MM.1S (cell line): ENCODE results near the gene PLCB1.

Experiments
- DNase-seq: peaks from one replicate; pipeline ENCODE4 v3.0.0-alpha.2; 2015
- H2AFZ ChIP-seq: fragments of 300-600 bp; sonication (generic); 2 replicates; pipeline ENCODE4 v1.6.0; 2016; ENCODE audit warnings: antibody characterized with exemption, low read length
- H3F3A ChIP-seq: fragments of 300-600 bp; sonication (generic); 2 replicates; pipeline ENCODE4 v1.6.1; 2016; ENCODE audit warnings: mild to moderate bottlenecking, antibody characterized with exemption, low read length, moderate library complexity, mixed read lengths; ENCODE audit not compliant: insufficient read depth
- H3K27ac ChIP-seq: fragments of 300-600 bp; sonication (generic); 2 replicates; pipeline ENCODE4 v1.5.1; 2016; ENCODE audit warnings: mild to moderate bottlenecking, low read length
- H3K27me3 ChIP-seq: fragments of 300-600 bp; sonication (generic); replicated peaks from 2 replicates; pipeline ENCODE4 v1.6.0; 2016; ENCODE audit warnings: low read length; ENCODE audit not compliant: insufficient read depth
- H3K36me3 ChIP-seq: fragments of 300-600 bp; sonication (generic); replicated peaks from 2 replicates; pipeline ENCODE4 v1.6.1; 2016; ENCODE audit warnings: mild to moderate bottlenecking, low read length, mixed read lengths; ENCODE audit not compliant: insufficient read depth
- H3K4me1 ChIP-seq: fragments of 300-600 bp; sonication (generic); 2 replicates; pipeline ENCODE4 v1.6.1; 2016; ENCODE audit warnings: low read length, mixed read lengths
- H3K4me2 ChIP-seq: fragments of 300-600 bp; sonication (generic); 2 replicates; pipeline ENCODE4 v1.6.0; 2016; ENCODE audit warnings: low read depth, low read length
- H3K4me3 ChIP-seq: fragments of 300-600 bp; sonication (generic); 2 replicates; pipeline ENCODE4 v1.5.1; 2016; ENCODE audit warnings: low read length, mixed read lengths
- H3K79me2 ChIP-seq: fragments of 300-600 bp; sonication (generic); 2 replicates; pipeline ENCODE4 v1.6.1; 2016; ENCODE audit warnings: mixed run types, low read length, mixed read lengths
- H3K9ac ChIP-seq: fragments of 300-600 bp; sonication (generic); 2 replicates; pipeline ENCODE4 v1.6.1; 2016; ENCODE audit warnings: low read length, mixed read lengths
- H3K9me2 ChIP-seq: fragments of 300-600 bp; sonication (generic); replicated peaks from 2 replicates; pipeline ENCODE4 v1.6.1; 2016; ENCODE audit warnings: mild to moderate bottlenecking, low read length, mixed read lengths; ENCODE audit not compliant: insufficient read depth
- H3K9me3 ChIP-seq: fragments of 300-600 bp; sonication (generic); replicated peaks from 2 replicates; pipeline ENCODE4 v1.6.1; 2016; ENCODE audit warnings: mild to moderate bottlenecking, low read length, mixed read lengths; ENCODE audit not compliant: insufficient read depth
- H4K20me1 ChIP-seq: fragments of 300-600 bp; sonication (generic); 2 replicates; pipeline ENCODE4 v1.6.1; 2016; ENCODE audit warnings: mild to moderate bottlenecking, low read length, moderate library complexity, mixed read lengths; ENCODE audit not compliant: insufficient read depth
- EZH2 ChIP-seq: fragments of 300-600 bp; sonication (generic); optimal IDR thresholded peaks from 2 replicates; pipeline ENCODE3; 2017; ENCODE audit warnings: low read depth, mild to moderate bottlenecking, antibody characterized with exemption, low read length, mixed read lengths
- EZH2phosphoT487 ChIP-seq: fragments of 300-600 bp; sonication (generic); IDR thresholded peaks from 2 replicates; pipeline ENCODE4 v1.6.1; 2018; ENCODE audit warnings: antibody characterized with exemption, low read length
- TF ChIP-seq, protein P1 (sequence below): fragments of 300-600 bp; sonication (generic); IDR thresholded peaks from 2 replicates; pipeline ENCODE4 v1.5.1; 2016; ENCODE audit warnings: antibody characterized with exemption, low read length, mixed read lengths

The PLCB1 gene

GRCh38 chr20:8303651-8304050 lies 171.6 kb downstream of the PLCB1 start:
- Histone ChIP-seq H3K9ac (no peak overlapping the region), H3K9me2 (no peaks in the 10 kb centered on the region), H3K4me2 (no peak overlapping the region), H3K27ac (no peak overlapping the region), H4K20me1 (no peaks in the 10 kb centered on the region), H3K4me1 (peaks cover 6% of the 10 kb centered on the region; the same call in 1 of the 2 replicates), H3K36me3 (no peaks in the 10 kb centered on the region), H3K4me3 (no peak overlapping the region), H3K27me3 (no peaks in the 10 kb centered on the region), H3F3A (no peaks in the 10 kb centered on the region), H2AFZ (no peak overlapping the region), H3K79me2 (no peaks in the 10 kb centered on the region), H3K9me3 (no peaks in the 10 kb centered on the region)
- TF ChIP-seq EZH2 (no peak), EZH2phosphoT487 (no peak)
- TF ChIP-seq, protein P1, sequence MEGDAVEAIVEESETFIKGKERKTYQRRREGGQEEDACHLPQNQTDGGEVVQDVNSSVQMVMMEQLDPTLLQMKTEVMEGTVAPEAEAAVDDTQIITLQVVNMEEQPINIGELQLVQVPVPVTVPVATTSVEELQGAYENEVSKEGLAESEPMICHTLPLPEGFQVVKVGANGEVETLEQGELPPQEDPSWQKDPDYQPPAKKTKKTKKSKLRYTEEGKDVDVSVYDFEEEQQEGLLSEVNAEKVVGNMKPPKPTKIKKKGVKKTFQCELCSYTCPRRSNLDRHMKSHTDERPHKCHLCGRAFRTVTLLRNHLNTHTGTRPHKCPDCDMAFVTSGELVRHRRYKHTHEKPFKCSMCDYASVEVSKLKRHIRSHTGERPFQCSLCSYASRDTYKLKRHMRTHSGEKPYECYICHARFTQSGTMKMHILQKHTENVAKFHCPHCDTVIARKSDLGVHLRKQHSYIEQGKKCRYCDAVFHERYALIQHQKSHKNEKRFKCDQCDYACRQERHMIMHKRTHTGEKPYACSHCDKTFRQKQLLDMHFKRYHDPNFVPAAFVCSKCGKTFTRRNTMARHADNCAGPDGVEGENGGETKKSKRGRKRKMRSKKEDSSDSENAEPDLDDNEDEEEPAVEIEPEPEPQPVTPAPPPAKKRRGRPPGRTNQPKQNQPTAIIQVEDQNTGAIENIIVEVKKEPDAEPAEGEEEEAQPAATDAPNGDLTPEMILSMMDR: no peak
- DNase-seq: no peak

DNA sequence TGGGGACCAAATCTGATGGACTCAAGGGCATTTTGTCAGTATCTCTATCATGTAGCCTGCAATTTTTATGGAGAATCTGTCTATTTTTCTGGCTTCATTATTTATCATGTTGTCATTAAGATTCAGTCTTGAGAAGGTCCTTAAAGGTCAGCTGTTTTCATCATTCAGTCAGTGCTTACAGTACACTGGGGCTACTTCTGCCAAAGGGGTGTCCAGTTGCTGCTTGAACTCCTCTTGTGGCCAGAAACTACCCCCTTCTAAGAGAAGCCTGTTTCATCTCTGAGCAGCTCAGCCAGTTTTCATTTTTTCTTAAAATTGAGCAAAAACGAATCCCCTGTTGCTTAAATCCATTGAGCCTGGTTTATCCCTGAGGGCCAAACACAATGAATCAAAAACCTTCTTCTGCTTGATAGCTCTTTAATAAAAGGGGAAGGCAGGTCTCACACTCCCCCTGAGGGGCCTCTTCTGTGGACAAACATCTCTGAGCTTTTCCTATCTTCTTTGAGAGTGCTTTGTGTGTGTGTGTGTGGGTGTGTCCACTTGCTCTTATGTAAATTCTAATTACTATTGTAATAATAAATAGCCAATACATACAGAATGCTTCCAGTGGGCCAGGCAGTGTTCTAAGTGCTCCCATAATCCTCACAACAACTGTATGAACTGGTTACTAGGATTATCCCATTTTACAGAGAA lies 172.2 kb downstream of the PLCB1 start:
- TF ChIP-seq, protein P1: no peak
- TF ChIP-seq EZH2: no peak
- TF ChIP-seq EZH2phosphoT487: no peak
- no peak overlapping the region for H3K4me2 ChIP-seq

GRCh38 chr20:8305449-8305978 lies 173.4 kb downstream of the PLCB1 start:
- Histone ChIP-seq H3K4me1 (peaks cover 11% of the 10 kb centered on the region), H3K36me3 (no peaks in the 10 kb centered on the region), H3K4me3 (no peak overlapping the region), H2AFZ (no peak overlapping the region), H3K9me3 (no peaks in the 10 kb centered on the region), H3K27me3 (no peaks in the 10 kb centered on the region), H3F3A (no peaks in the 10 kb centered on the region), H3K9ac (no peak overlapping the region), H3K79me2 (no peaks in the 10 kb centered on the region), H4K20me1 (no peaks in the 10 kb centered on the region), H3K4me2 (peak overlapping the region; percentile 34; the same call in 1 of the 2 replicates), H3K9me2 (no peaks in the 10 kb centered on the region), H3K27ac (no peak overlapping the region)
- DNase-seq: peak; percentile 92
- no peak for TF ChIP-seq EZH2
- TF ChIP-seq, protein P1: peak; percentile 88
- no peak for TF ChIP-seq EZH2phosphoT487

More for the DNA sequence above, 172.2 kb downstream of the PLCB1 start:
- Histone ChIP-seq H3K9me2 (no peaks in the 10 kb centered on the region), H4K20me1 (no peaks in the 10 kb centered on the region), H3K79me2 (no peaks in the 10 kb centered on the region), H3K27me3 (no peaks in the 10 kb centered on the region), H3K9me3 (no peaks in the 10 kb centered on the region), H3F3A (no peaks in the 10 kb centered on the region), H3K27ac (no peak overlapping the region), H3K4me3 (no peak overlapping the region), H3K36me3 (no peaks in the 10 kb centered on the region), H3K9ac (no peak overlapping the region), H2AFZ (no peak overlapping the region), H3K4me1 (peaks cover 6% of the 10 kb centered on the region; the same call in 1 of the 2 replicates)
- no peak for DNase-seq
